GM19452 (cell line): Measurements from ENCODE around the gene TCEAL3.
"Not testable (repeated sequence)": the region's sequence is repeated elsewhere in the genome, so short reads cannot be mapped to it uniquely, and the experiment has no call there.

Source experiments
- ATAC-seq: cut with Tn5 transposase; IDR thresholded peaks from one replicate; pipeline ENCODE4 v1.9.1; 2021; ENCODE audit not compliant: unreplicated experiment

The TCEAL3 gene

GRCh38 chrX:103659460-103659859 lies 51.7 kb downstream of the TCEAL3 start:
- ATAC-seq: not testable (repeated sequence)
